ENCODE data around the gene HDAC11. TPM values are rescaled to one million over a fixed set of nuclear protein-coding genes. Genes with fewer than 3 reads are reported as not detected.

HDAC11 gene
- total RNA-seq, 1 experiment from 2014 or later, result 7.0 TPM

DNA sequence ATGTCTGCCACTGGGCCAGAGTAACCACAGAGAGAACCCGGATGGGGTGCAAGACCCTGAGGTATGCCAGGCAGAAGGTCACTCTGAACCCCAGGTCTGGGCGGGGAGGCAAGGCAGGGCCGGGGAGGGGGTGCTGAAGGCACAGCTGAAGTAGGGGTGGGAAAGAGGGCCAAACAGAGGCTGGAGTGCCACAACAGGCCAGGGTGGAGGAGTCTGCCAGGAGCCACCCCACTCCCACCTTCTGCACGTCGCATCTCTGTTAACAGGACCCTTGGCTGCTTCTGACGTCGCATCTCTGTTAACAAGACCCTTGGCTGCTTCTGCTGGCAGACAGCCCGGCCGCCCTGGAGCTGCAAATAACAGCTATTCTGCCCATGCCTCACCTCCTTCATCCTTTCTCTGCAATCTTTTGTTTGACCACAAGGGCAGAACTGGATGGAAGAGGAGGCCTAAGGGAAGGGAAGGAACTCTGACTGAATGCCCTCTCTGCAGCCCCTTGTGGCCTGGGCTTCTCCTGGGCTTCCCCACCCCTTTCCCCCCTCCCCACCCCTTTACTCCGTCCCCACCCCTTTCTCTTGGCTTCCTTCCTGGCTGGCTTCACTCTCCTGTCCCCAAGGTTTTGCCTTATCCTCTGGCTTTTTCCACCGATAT is 48.2 kb downstream of the HDAC11 start:
- H3K23me2 ChIP-seq (ENCODE audit: insufficient read length, low read depth, low read length, poor library complexity, severe bottlenecking), result no peaks in the 10 kb centered on the region
- no peak overlapping the region for H2BK12ac ChIP-seq (ENCODE audit: insufficient read length, low read depth, low read length)
- H3T11ph ChIP-seq (ENCODE audit: low read length), result no peak overlapping the region
- Mint-ChIP-seq H3K27ac (peak overlapping the region in 1 of 3 experiments; percentile 81; a peak in 3 of 7 replicates), H3K9me3 (no peaks in the 10 kb centered on the region), H3K4me1 (peaks cover 26 to 31% of the 10 kb centered on the region in 2 experiments), H3K27me3 (ENCODE audit: low read depth) (peaks cover 4% of the 10 kb centered on the region), H3K4me3 (no peak overlapping the region), H3K36me3 (ENCODE audit: insufficient read depth in 1 of 3, low read depth in 3 of 3) (no peaks in the 10 kb centered on the region)
- H3K79me2 ChIP-seq (ENCODE audit: insufficient read depth, low read length), result no peaks in the 10 kb centered on the region
- no peak overlapping the region for H2BK120ac ChIP-seq (ENCODE audit: low read depth, low read length, poor library complexity, severe bottlenecking)
- no peak overlapping the region for H3K23ac ChIP-seq (ENCODE audit: insufficient read length, low read depth, low read length)
- WGBS (ENCODE audit: extremely low coverage, insufficient read length, low lambda C conversion rate), result no CpG with 5 or more reads among the region's 11 CpGs
- no peaks in the 10 kb centered on the region for H4K20me1 ChIP-seq (ENCODE audit: control insufficient read depth, insufficient read depth, insufficient read length)
- H3K4me2 ChIP-seq (ENCODE audit: insufficient read depth, insufficient read length, low read length), result no peak overlapping the region
- H3K9ac ChIP-seq (ENCODE audit: extremely low read depth, insufficient read length, low read length), result no peak overlapping the region
- no peaks in the 10 kb centered on the region; the same call in 1 of the 2 replicates for H3K4me1 ChIP-seq (ENCODE audit: insufficient read depth, low read length)
- no peaks in the 10 kb centered on the region for H3K9me3 ChIP-seq (ENCODE audit: control insufficient read depth, low read depth, low read length)
- TF ChIP-seq, protein P1, sequence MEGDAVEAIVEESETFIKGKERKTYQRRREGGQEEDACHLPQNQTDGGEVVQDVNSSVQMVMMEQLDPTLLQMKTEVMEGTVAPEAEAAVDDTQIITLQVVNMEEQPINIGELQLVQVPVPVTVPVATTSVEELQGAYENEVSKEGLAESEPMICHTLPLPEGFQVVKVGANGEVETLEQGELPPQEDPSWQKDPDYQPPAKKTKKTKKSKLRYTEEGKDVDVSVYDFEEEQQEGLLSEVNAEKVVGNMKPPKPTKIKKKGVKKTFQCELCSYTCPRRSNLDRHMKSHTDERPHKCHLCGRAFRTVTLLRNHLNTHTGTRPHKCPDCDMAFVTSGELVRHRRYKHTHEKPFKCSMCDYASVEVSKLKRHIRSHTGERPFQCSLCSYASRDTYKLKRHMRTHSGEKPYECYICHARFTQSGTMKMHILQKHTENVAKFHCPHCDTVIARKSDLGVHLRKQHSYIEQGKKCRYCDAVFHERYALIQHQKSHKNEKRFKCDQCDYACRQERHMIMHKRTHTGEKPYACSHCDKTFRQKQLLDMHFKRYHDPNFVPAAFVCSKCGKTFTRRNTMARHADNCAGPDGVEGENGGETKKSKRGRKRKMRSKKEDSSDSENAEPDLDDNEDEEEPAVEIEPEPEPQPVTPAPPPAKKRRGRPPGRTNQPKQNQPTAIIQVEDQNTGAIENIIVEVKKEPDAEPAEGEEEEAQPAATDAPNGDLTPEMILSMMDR (conservative IDR thresholded peaks at IDR 0.05), result peak; percentile 68
- H3K18ac ChIP-seq (ENCODE audit: insufficient read length, low read depth, low read length), result no peak overlapping the region
- no peak overlapping the region for H3K4ac ChIP-seq (ENCODE audit: low read depth, low read length)
- H4K8ac ChIP-seq (replicated peaks; ENCODE audit: insufficient read length, low read depth, low read length), result no peak overlapping the region
- H2AFZ ChIP-seq (ENCODE audit: low read length), result no peak overlapping the region
- peak; percentile 87 for DNase-seq
- no peak overlapping the region for H4K5ac ChIP-seq (ENCODE audit: insufficient read length, low read depth, low read length)
- no peak overlapping the region for H3K56ac ChIP-seq (ENCODE audit: insufficient read length, low read depth, low read length)
- no peaks in the 10 kb centered on the region for H3K79me1 ChIP-seq (ENCODE audit: insufficient read depth, low read depth, low read length, poor library complexity, severe bottlenecking)
- peak overlapping the region; percentile 44; the same call in 1 of the 2 replicates for H3K14ac ChIP-seq (ENCODE audit: insufficient read depth, low read length)
- no peak overlapping the region for H4K91ac ChIP-seq (ENCODE audit: insufficient read length, low read depth, low read length)
- no peak overlapping the region for H2BK5ac ChIP-seq (ENCODE audit: insufficient read length, low read length)
- no peak overlapping the region for H3K27ac ChIP-seq (ENCODE audit: insufficient read length, low read depth, low read length)
- no peak overlapping the region for H2BK15ac ChIP-seq (ENCODE audit: low read depth, low read length)
- no peak overlapping the region for H2AK5ac ChIP-seq (ENCODE audit: insufficient read length, low read length)
- no peak overlapping the region for H2BK20ac ChIP-seq (ENCODE audit: low read depth, low read length, poor library complexity, severe bottlenecking)
- H3K27me3 ChIP-seq (ENCODE audit: insufficient read depth, low read length), result no peaks in the 10 kb centered on the region

All from H9 (cell line).